Loucy (cell line): ENCODE results near the gene ST3GAL3.

Source experiments
- CTCF ChIP-seq: fragments of 200-600 bp; sonication (generic); conservative IDR thresholded peaks from 2 replicates; pipeline ENCODE4 v1.5.1; 2014; ENCODE audit warnings: mild to moderate bottlenecking, antibody characterized with exemption, low read length
- EZH2phosphoT487 ChIP-seq: fragments of 200-600 bp; IDR thresholded peaks from 2 replicates; pipeline ENCODE4 v1.6.1; 2018; ENCODE audit warnings: antibody characterized with exemption, mild to moderate bottlenecking, moderate library complexity, borderline replicate concordance

GRCh38 chr1:43878440-43878839, 171.1 kb downstream of the ST3GAL3 start:
- TF ChIP-seq CTCF (no peak), EZH2phosphoT487 (no peak)
